Fibroblast of lung (primary cell): ENCODE data around the gene CLIC4. TPM values are rescaled to one million over a fixed set of nuclear protein-coding genes. Genes with fewer than 3 reads are reported as not detected.

Experiments
- DNase-seq, 2 donors: peaks; one replicate each; pipeline versions ENCODE4 v3.0.0 to v3.0.0-alpha.2; 2010; ENCODE audit warnings: low read depth in 2 of 2
- H2AFZ ChIP-seq: 2 replicates; pipeline ENCODE4 v1.5.1; 2012; ENCODE audit warnings: low read length, control low read depth, inconsistent platforms
- H3K27ac ChIP-seq: 2 replicates; pipeline ENCODE4 v1.5.1; 2011; ENCODE audit warnings: low read length, control low read depth; ENCODE audit not compliant: insufficient read depth
- H3K27me3 ChIP-seq: 2 replicates; pipeline ENCODE4 v1.5.1; 2011; ENCODE audit warnings: mild to moderate bottlenecking, low read length; ENCODE audit not compliant: control insufficient read depth, insufficient read depth
- H3K36me3 ChIP-seq: 2 replicates; pipeline ENCODE4 v1.5.1; 2011; ENCODE audit warnings: low read length; ENCODE audit not compliant: control insufficient read depth, insufficient read depth
- H3K4me1 ChIP-seq: 2 replicates; pipeline ENCODE4 v1.5.1; 2011; ENCODE audit warnings: low read length; ENCODE audit not compliant: control insufficient read depth, insufficient read depth; ENCODE audit errors: extremely low read depth
- H3K4me2 ChIP-seq: 2 replicates; pipeline ENCODE4 v1.5.1; 2011; ENCODE audit warnings: low read length, control low read depth; ENCODE audit not compliant: insufficient read depth; ENCODE audit errors: extremely low read depth
- H3K4me3 ChIP-seq, 4 experiments: fragments of 200-600 bp in 1 of 4; sonication (generic) in 1 of 4; replicated peaks in 1 of 4; 2 replicates each; pipeline ENCODE4 v1.5.1; 2011 to 2016; ENCODE audit warnings: low read length in 4 of 4, low read depth in 3 of 4, mild to moderate bottlenecking in 3 of 4, control low read depth in 2 of 4, inconsistent platforms in 1 of 4, mixed read lengths in 1 of 4; ENCODE audit not compliant: insufficient read depth in 1 of 4; ENCODE audit errors: control extremely low read depth in 1 of 4
- H3K79me2 ChIP-seq: 2 replicates; pipeline ENCODE4 v1.5.1; 2012; ENCODE audit warnings: mild to moderate bottlenecking, low read length, inconsistent platforms; ENCODE audit not compliant: control insufficient read depth, insufficient read depth
- H3K9ac ChIP-seq: 2 replicates; pipeline ENCODE4 v1.5.1; 2011; ENCODE audit warnings: mild to moderate bottlenecking, low read length, control low read depth; ENCODE audit not compliant: insufficient read depth
- H3K9me3 ChIP-seq: 2 replicates; pipeline ENCODE4 v1.5.1; 2012; ENCODE audit warnings: low read depth, low read length; ENCODE audit not compliant: control insufficient read depth, insufficient read depth
- H4K20me1 ChIP-seq: 2 replicates; pipeline ENCODE4 v1.5.1; 2011; ENCODE audit warnings: low read length; ENCODE audit not compliant: control insufficient read depth, insufficient read depth; ENCODE audit errors: extremely low read depth
- EZH2 ChIP-seq: IDR thresholded peaks from 2 replicates; pipeline ENCODE4 v1.5.1; 2012; ENCODE audit warnings: low read length, control low read depth, mild to moderate bottlenecking; ENCODE audit errors: missing control alignments
- polyA plus RNA-seq, 2 donors: library from polyadenylated mRNA; depleted of rRNA in 1 of 2; stranded (reverse) in 1 of 2; unstranded in 1 of 2; fragments of >200 nt; gene quantifications; 2 replicates each; pipeline ENCODE4 v1.2.1, GENCODE V29; 2011 to 2012; ENCODE audit warnings: missing spikeins in 1 of 2
- total RNA-seq: library from RNA; depleted of rRNA; stranded (reverse); fragments of >200 nt; gene quantifications from 2 replicates; pipeline ENCODE4 v1.2.1, GENCODE V29; 2014
- TF ChIP-seq, protein P1 (sequence below), 2 donors: IDR thresholded peaks in 1 of 2; conservative IDR thresholded peaks in 1 of 2; 1 replicate in 1 of 2; 2 replicates in 1 of 2; pipeline ENCODE4 v1.5.1; 2011 to 2012; ENCODE audit warnings: low read length in 2 of 2, control low read depth in 1 of 2, inconsistent platforms in 1 of 2, low read depth in 1 of 2, mild to moderate bottlenecking in 1 of 2

CLIC4 gene
- total and polyA plus RNA-seq, 2 donors (not counting 1 experiment from before 2014, with no cell fraction given), result 368 to 494 TPM

DNA sequence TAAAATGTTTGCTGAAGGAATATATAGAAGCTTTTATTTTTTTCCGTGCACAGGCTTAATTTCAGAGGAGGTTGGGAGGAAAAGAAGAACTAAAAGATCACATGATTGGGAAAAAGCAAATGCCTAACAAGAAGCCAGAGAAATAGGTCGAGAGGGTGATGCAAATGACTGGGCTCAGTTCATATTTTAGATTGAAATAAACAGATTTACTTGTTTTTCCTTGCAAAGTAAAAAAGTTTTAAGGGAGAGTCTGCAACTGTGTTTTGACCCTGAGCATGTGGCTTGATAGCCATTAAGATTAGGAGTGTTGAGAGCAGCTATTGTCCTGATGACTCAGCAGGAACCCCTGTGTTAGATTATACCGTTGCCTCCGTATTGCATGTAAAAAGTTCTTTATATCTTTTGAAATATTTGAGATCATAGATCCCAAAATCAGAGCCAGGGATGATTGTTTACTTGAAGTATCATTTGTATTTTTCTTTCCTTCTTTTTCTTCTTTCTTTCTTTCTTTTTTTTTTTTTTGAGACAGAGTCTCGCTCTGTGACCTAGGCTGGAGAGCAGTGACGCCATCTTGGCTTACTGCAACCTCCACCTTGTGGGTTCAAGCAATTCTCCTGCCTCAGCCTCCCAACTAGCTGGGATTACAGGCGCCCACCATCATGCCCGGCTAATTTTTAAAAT is 20.2 kb downstream of the CLIC4 start:
- peaks cover 6% of the 10 kb centered on the region for H3K4me1 ChIP-seq
- H3K4me2 ChIP-seq, result peak overlapping the region; percentile 32
- peak; percentile 73 for DNase-seq
- TF ChIP-seq, protein P1, sequence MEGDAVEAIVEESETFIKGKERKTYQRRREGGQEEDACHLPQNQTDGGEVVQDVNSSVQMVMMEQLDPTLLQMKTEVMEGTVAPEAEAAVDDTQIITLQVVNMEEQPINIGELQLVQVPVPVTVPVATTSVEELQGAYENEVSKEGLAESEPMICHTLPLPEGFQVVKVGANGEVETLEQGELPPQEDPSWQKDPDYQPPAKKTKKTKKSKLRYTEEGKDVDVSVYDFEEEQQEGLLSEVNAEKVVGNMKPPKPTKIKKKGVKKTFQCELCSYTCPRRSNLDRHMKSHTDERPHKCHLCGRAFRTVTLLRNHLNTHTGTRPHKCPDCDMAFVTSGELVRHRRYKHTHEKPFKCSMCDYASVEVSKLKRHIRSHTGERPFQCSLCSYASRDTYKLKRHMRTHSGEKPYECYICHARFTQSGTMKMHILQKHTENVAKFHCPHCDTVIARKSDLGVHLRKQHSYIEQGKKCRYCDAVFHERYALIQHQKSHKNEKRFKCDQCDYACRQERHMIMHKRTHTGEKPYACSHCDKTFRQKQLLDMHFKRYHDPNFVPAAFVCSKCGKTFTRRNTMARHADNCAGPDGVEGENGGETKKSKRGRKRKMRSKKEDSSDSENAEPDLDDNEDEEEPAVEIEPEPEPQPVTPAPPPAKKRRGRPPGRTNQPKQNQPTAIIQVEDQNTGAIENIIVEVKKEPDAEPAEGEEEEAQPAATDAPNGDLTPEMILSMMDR (conservative IDR thresholded peaks at IDR 0.05 in 1 of 2, IDR thresholded peaks at IDR 0.05 in 1 of 2; ENCODE audit: low read depth in 1 of 2, low read length in 2 of 2), result no peak
- TF ChIP-seq EZH2, result no peak
- peaks cover 4% of the 10 kb centered on the region for H4K20me1 ChIP-seq
- H3K4me3 ChIP-seq, result no peak overlapping the region
- peaks cover 87% of the 10 kb centered on the region for H3K79me2 ChIP-seq
- H3K9me3 ChIP-seq, result no peaks in the 10 kb centered on the region
- H3K27ac ChIP-seq, result no peak overlapping the region
- H3K9ac ChIP-seq, result no peak overlapping the region
- H3K36me3 ChIP-seq, result no peaks in the 10 kb centered on the region
- no peaks in the 10 kb centered on the region for H3K27me3 ChIP-seq
- H2AFZ ChIP-seq, result no peak overlapping the region

DNA sequence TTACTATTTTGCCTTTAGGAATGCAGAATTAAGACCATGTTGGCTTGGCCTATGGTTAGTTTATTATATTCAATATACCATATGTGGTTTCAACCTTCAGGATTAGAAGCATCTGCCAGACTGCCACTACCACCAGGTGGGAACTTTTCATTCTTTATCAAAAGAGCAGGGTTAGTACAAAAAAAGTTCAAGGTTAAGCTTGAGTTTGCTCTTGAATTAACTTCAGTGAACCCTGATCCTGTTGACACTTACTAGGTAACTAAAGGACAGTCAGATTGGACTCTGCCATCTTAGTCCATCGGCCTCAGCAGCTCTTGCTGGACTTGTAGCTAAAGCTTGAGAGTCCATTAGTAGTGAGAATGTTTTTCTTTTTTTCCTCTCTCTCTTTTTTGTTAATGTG is 22.1 kb downstream of the CLIC4 start:
- no peak overlapping the region for H3K4me3 ChIP-seq
- H3K27ac ChIP-seq, result no peak overlapping the region
- TF ChIP-seq, protein P1 (conservative IDR thresholded peaks at IDR 0.05 in 1 of 2, IDR thresholded peaks at IDR 0.05 in 1 of 2; ENCODE audit: low read depth in 1 of 2, low read length in 2 of 2), result no peak
- no peak for TF ChIP-seq EZH2
- DNase-seq, result no peak
- H3K36me3 ChIP-seq, result no peaks in the 10 kb centered on the region
- H3K4me1 ChIP-seq, result peaks cover 5% of the 10 kb centered on the region
- no peak overlapping the region for H2AFZ ChIP-seq
- H3K4me2 ChIP-seq, result no peak overlapping the region
- H4K20me1 ChIP-seq, result peaks cover 4% of the 10 kb centered on the region
- no peaks in the 10 kb centered on the region for H3K9me3 ChIP-seq
- no peaks in the 10 kb centered on the region for H3K27me3 ChIP-seq
- H3K79me2 ChIP-seq, result peaks cover 83% of the 10 kb centered on the region
- no peak overlapping the region for H3K9ac ChIP-seq

DNA sequence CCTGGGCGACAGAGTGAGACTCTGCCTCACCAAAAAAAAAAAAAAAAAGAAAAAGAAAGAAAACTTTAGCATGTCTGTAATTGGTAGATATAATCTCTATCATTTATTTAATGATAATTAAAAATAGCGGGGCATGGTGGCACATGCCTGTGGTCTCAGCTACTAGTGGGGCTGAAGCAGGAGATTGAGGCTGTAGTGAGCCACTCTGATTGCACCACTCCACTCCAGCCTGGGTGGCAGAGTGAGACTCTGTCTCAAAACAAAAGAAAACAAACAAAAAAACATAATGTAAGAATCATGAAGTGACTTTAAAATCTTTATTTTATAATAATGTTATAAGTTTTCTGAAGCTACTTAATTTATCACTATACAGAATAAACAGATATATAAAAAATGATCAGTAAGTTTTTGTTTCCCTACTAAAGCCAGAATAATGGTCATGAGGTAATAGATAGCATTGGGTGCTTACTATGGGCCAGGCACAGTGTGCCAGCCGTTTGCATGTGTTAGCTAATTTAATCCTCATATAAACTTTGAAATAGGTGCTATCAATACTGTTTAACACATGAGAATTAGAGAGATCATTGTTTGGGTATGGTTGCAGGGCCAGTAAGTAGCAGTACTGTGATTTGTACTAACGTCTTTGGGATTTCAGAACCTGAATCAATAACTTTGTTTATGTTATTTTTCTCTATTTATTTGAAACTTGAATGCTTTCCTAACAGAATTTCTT is 23.8 kb downstream of the CLIC4 start:
- Histone ChIP-seq H3K36me3 (no peaks in the 10 kb centered on the region), H3K27me3 (no peaks in the 10 kb centered on the region), H3K79me2 (peaks cover 83% of the 10 kb centered on the region), H3K4me3 (no peak overlapping the region), H3K4me2 (peak overlapping the region; percentile 33), H2AFZ (no peak overlapping the region), H4K20me1 (no peaks in the 10 kb centered on the region), H3K9ac (no peak overlapping the region), H3K4me1 (peaks cover 5% of the 10 kb centered on the region), H3K9me3 (no peaks in the 10 kb centered on the region), H3K27ac (peak overlapping the region; percentile 83)
- no peak for DNase-seq
- TF ChIP-seq, protein P1 (conservative IDR thresholded peaks at IDR 0.05 in 1 of 2, IDR thresholded peaks at IDR 0.05 in 1 of 2; ENCODE audit: low read depth in 1 of 2, low read length in 2 of 2), result no peak
- no peak for TF ChIP-seq EZH2
